ENCODE results near the gene EIF2AK2.
"Not testable (repeated sequence)": the region's sequence is repeated elsewhere in the genome, so short reads cannot be mapped to it uniquely, and the experiment has no call there.

Gene EIF2AK2

GRCh38 chr2:37156857-37157714 is at the start of gene EIF2AK2:
Gene EIF2AK2, minus strand, starts transcription at chr2:37156980. Its CDS starts 9,174 bp downstream, at chr2:37147806.
- no peak for FAIRE-seq
- TF ChIP-seq CTCF (IDR thresholded peaks at IDR 0.05; ENCODE audit: insufficient read depth, missing control alignments): no peak
- peak; percentile 79 for DNase-seq (ENCODE audit: insufficient read length, low spot score)

GRCh38 chr2:37205689-37206341 is 49.0 kb upstream of the EIF2AK2 start:
- FAIRE-seq (no peak), DNase-seq (ENCODE audit: insufficient read length, low spot score) (no peak)
- no peak for TF ChIP-seq CTCF (IDR thresholded peaks at IDR 0.05; ENCODE audit: insufficient read depth, missing control alignments)

GRCh38 chr2:37205071-37205661 is 48.4 kb upstream of the EIF2AK2 start:
- FAIRE-seq; DNase-seq (ENCODE audit: insufficient read length, low spot score): not testable (repeated sequence)

- peak; percentile 35 for FAIRE-seq
- no peak for DNase-seq (ENCODE audit: insufficient read length, low spot score)
Measured at GRCh38 chr2:37203708-37204107, 46.9 kb upstream of the EIF2AK2 start.

GRCh38 chr2:37201766-37202165 is 45.0 kb upstream of the EIF2AK2 start:
- FAIRE-seq (no peak), DNase-seq (ENCODE audit: insufficient read length, low spot score) (no peak)
- TF ChIP-seq CTCF (IDR thresholded peaks at IDR 0.05; ENCODE audit: insufficient read depth, missing control alignments): no peak

More at GRCh38 chr2:37203708-37204107, 46.9 kb upstream of the EIF2AK2 start:
- no peak for TF ChIP-seq CTCF (IDR thresholded peaks at IDR 0.05; ENCODE audit: insufficient read depth, missing control alignments)

GRCh38 chr2:37201208-37201607 is 44.4 kb upstream of the EIF2AK2 start:
- TF ChIP-seq CTCF (IDR thresholded peaks at IDR 0.05; ENCODE audit: insufficient read depth, missing control alignments): no peak
- FAIRE-seq (no peak), DNase-seq (ENCODE audit: insufficient read length, low spot score) (no peak)

- TF ChIP-seq CTCF (IDR thresholded peaks at IDR 0.05; ENCODE audit: insufficient read depth, missing control alignments): no peak
- DNase-seq (ENCODE audit: insufficient read length, low spot score) (no peak), FAIRE-seq (no peak)
Measured at GRCh38 chr2:37198681-37199065, 41.9 kb upstream of the EIF2AK2 start.

Measured in D721Med (cell line).